HL-60/S4 (cell line): ENCODE measurements around the gene TMC3.

Experiments
- in situ Hi-C: fragments of 300-500 bp; cut with MboI; formaldehyde crosslinking; loops from 2 replicates; pipeline ENCODE4 v1.14.3; 2022; ENCODE audit warnings: low sequenced_read_pairs

TMC3 gene

DNA sequence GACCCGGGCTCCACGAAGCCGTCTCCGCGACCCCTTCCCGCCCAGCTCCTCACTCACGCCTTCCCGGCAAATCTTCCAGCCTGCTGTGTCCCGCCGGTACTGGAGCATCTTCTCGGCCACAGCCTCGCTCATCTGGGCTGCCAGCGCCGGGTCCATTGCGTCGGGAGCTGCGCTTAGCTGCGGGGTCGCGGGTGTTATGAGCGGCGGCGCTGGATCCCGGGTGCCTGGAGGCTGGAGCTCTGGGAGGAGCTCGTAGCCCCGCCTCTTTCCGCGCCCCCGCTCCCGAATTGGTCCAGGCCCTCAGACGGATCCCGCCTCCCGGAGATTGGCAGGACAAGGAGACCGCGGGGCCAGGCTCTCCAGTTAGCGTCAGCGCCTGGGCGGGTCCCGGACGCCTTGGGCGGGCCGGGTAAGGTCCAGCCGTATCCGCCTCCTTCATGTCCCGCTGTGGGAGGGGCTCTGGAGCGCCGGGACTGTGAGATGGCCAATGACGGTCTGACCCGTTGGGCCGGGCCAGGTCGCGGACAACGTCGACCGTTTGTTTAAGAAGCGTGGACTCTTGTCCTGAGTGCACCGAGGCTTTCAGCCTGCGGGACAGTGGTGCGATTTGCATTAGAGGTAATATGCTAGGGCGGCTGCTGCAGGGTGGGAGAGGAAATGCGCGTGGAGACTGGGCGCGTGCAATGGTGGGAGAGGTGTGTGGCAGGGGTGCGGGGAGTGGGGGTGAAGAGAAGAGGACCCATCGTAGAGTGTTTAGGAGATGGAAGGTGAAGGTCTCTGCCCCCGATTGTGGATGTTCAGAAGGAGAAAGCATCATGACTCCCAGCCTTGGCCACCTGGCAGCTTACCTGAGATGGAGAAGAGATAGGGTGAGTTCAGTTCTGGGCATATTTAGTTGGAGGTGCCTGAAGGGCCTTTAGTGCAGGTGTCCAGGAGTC lies 49.8 kb downstream of the TMC3 start, which contains the start of gene STARD5:
TSS of gene STARD5 (minus strand) at position 198 of the 938 bp plus-strand sequence. CDS start at position 156, 42 bp downstream.
- in situ Hi-C loops, result loop anchor here (25.0 kb wide), 1 partner anchor 1213 kb away; the partner anchor contains the start of gene RPS17

DNA sequence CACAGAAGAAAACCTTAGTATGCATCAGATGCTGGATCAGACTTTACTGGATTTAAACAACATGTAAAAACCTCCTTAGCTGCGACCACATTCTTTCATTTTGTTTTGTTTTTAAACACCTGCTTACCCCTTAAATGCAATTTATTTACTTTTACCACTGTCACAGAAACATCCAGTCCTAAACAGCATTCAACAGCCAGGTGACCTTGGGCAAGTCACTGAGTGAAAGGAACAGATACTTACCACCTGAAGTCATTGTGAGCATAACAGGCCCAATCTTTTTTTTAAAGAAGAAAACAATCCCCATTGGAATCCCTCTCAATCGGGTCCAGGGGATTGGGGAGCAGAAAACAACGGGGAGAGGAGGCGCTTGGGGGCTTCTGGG lies 50.5 kb downstream of the TMC3 start:
- in situ Hi-C loops, result loop anchor here (25.0 kb wide), 1 partner anchor 1214 kb away; the partner anchor contains the start of gene RPS17

- in situ Hi-C loops, result loop anchor here (25.0 kb wide), 1 partner anchor 1215 kb away; the partner anchor contains the start of gene RPS17
These were observed 51.2 kb downstream of the TMC3 start for GRCh38 chr15:81322676-81323253.

DNA sequence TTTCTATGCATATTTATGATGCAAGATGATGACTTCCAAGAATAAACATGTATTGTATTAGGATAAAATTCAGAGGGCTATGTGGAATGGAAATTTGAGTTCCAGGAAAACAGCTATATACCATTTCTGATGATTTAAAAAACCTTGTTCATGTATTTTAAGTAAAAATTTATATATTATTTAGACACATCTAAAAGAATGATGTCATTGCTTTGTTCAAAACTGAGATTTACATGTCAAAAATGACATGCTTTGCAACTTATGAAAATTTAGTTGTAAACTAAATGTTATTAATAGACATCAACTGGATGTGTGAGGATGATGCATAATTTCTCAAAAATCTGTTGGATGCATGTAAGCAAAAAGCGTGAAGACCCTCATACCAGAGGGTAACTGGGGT lies 52.3 kb downstream of the TMC3 start:
- in situ Hi-C loops, result loop anchor here (25.0 kb wide), 1 partner anchor 1216 kb away; the partner anchor contains the start of gene RPS17

DNA sequence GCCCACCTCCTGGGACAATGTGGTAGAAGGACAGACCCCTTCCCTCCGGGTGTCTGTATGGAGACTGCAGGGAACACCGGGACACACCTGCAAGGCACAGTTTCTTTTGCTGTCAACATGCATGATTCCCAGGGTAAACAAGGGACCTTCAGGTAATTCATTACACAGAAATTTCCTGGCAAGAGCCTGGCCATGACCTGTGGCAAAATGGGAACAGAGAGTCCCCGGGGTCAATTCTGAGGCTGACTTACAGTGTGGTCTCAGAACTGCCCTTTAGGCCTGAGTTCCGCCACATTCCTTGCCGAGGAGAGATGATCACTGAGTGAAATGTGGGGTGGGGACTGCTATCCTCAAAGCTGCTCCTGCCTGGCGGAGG lies 56.4 kb downstream of the TMC3 start:
- in situ Hi-C loops, result loop anchor here (25.0 kb wide), 1 partner anchor 1220 kb away; the partner anchor contains the start of gene RPS17

DNA sequence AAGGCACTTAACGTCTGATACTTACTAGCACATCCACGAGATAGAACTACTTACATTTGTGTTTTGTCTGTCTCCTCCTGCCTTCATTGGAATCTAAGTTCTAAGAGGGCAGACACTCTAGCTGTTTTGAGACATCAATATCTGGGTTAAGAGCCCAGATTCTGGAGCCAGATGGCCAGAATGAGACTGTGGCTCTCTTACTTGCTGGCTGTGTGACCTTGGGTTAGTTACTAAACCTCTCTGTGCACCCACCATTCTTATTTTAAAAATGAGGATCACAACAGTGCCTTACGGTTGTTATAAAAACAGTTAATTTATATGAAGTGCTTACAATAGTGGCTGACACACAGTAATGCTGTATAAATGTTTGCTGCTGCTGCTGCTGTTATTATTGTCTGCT lies 57.7 kb downstream of the TMC3 start:
- in situ Hi-C loops, result loop anchor here (25.0 kb wide), 1 partner anchor 1221 kb away; the partner anchor contains the start of gene RPS17

GRCh38 chr15:81315452-81316175 lies 58.4 kb downstream of the TMC3 start:
- in situ Hi-C loops, result loop anchor here (25.0 kb wide), 1 partner anchor 1222 kb away; the partner anchor contains the start of gene RPS17

GRCh38 chr15:81314378-81314777 lies 59.6 kb downstream of the TMC3 start:
- in situ Hi-C loops, result loop anchor here (25.0 kb wide), 1 partner anchor 1223 kb away; the partner anchor contains the start of gene RPS17

DNA sequence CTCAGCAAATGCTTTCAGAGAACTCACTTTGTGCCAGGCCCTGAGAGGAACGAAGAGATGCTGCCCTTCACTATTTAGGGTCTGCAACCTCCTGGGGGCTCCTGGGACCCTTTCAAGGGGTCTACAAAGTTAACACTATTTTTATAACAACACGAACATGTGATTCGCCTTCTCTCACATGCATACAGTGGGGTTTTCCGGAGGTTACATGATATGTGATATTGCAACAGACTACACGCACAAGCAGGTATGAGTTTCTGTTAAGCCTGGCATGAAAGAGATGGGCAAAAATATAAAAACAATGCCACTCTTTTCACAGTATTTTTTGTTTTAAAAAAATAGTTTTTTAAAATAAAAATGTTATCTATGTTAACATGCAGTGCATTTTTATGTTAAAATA lies 60.3 kb downstream of the TMC3 start:
- in situ Hi-C loops, result loop anchor here (25.0 kb wide), 1 partner anchor 1224 kb away; the partner anchor contains the start of gene RPS17

- in situ Hi-C loops, result loop anchor here (25.0 kb wide), 1 partner anchor 1224 kb away; the partner anchor contains the start of gene RPS17
These were observed 61.0 kb downstream of the TMC3 start for GRCh38 chr15:81312790-81313543.

DNA sequence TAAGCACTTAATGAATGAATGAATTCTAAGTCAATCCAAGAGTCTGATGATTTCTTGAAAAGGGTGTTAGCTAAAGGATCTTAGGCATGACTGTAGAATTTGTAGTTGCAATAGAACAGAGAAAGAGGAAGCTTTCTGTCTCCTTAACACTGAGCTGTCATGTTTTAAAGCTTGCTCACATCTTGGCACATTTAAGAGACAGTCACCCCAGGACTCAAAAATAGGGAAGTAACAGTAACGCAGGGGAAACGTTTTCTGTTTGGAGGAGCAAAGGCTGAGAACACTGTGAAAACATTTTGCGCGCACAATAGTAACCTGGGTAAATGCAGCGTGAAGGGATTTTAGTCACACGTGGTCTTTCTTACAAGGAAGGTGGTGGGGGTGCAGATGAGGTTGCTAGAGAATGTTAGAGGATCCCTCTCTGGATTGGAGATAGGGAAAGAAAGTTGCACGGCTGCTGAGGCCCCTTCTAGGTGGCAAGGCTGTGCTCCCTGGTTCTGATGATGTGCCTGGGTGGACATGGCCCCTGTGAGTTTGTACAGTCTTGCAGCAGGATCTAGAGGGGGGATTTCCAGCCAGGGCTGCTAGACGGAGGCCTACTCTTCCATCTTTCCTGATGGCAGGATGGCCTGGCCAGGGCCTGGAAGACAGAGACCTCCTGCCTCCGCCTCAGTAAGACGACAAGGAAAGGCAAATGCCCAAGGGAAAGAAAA lies 62.1 kb downstream of the TMC3 start:
- in situ Hi-C loops, result loop anchor here (25.0 kb wide), 1 partner anchor 1225 kb away; the partner anchor contains the start of gene RPS17

GRCh38 chr15:81310480-81310879 lies 63.5 kb downstream of the TMC3 start:
- in situ Hi-C loops, result loop anchor here (25.0 kb wide), 1 partner anchor 1227 kb away; the partner anchor contains the start of gene RPS17

DNA sequence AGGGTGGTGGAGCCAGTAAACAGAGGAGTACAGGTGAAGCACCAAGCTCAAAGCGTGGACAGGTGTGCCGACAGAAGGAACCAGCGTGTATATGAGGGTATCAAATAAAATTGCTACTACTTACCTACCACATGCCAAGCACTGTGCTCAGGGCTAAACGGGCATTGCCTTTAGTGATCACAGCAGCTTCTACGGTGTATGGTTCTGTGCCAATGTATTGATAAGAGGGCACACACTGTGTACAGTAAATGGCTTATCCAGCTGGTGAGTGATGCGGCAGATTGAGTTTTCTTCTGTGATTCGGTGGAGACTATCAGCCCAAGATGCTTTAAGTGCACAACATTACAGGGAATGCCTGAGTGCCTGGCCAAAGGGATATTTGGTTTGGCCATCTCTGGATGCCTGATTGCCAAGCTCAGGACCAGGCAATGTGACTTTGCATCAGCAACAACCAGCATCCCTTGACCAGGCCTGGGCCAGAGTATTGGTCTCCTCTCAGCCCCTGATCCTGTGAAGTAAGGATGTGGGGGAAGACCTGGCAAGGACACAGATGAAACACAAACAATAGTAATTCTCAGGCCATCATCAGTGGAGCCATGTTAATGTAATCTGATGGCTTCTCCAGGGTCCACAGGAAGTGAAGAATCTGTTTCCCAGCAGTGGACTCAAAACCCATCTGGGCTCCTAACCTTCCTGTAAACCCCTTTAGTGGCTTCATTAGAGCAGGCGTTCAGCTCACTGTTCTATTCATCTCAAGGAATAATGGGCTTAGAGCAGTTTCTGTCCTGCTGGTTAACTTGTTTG lies 64.2 kb downstream of the TMC3 start:
- in situ Hi-C loops, result loop anchor here (25.0 kb wide), 1 partner anchor 1227 kb away; the partner anchor contains the start of gene RPS17

DNA sequence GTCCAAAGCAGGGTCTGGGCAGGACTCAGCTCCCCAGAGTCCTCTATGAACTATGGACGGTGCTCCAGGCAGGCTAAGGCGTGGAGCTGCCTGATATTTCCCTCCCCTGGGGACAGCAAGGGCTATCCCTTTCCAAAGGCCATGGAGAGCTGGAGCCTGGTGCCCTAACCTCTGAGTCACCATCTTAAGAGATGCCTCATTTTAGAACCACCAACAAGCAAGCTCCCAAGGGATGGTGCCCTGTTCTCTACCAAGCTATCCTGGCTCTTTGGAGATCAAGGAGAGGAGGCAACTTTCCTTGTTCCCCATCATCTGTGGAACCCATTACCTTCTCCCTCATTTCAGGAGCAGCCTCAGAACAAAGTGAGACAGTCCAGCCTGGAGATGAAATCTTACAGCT lies 65.8 kb downstream of the TMC3 start:
- in situ Hi-C loops, result loop anchor here (25.0 kb wide), 1 partner anchor 1229 kb away; the partner anchor contains the start of gene RPS17

DNA sequence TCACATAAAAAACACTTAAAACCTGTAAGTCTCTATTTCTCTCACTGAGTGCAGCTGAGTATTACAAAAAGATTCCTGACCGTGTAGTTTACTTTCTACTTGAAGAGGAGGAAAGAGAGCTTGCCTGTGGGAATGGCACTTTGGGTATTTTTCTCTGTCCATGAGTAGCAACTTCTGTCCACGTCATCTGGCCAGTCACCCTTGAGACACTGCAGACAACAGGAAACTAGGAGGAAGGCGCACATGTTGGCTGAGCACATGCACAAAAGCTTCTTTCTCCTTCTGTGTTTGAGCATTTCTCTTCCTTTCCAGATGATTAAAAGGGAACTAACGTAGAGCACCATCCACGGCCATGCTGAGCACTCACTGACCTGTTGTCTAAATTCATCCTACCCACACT lies 69.8 kb downstream of the TMC3 start:
- in situ Hi-C loops, result loop anchor here (25.0 kb wide), 1 partner anchor 1233 kb away; the partner anchor contains the start of gene RPS17

DNA sequence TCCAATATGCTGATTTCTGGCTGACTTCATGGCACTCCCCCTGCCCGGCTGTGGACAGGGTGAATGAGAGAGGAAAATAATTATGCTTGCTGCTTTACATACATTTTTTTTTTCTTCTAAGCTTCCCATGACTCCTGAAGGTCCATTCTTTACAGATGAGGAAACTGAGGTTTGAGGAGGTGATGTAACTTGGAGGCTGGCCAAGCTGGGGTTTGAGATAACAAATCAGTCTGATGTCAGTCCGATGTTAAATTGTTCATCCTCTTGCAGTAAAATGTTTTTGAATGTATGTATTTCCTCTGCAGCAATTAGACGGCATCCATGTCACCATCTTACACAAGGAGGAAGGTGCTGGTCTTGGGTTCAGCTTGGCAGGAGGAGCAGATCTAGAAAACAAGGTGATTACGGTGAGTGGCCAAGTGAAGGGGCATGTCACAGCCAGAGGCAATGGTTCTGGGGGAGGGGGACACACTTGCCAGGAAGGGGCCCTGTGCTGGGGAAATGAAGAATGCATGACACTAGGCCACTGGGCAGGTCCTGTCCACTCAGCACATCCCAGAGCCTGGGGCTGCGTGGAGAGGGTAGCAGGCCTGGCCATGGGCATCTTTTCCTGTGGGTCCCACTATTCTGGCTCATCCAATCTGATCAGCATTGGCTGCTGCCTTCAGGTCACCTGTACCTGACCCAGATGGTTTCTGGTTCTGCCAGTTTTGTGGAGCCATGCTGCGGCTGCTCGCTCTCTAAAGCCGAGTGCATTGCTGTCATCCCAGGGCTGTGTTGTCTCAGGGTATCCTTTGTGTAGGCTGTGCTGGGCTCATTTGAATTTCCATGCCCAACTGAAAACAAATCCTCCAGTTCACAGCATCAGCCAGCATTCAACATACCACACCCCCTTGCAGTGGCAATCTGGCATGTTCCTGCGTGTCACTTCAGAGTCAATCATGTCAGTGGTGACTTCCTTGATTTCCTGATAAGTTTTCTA lies 70.5 kb downstream of the TMC3 start:
- in situ Hi-C loops, result loop anchor here (25.0 kb wide), 1 partner anchor 1234 kb away; the partner anchor contains the start of gene RPS17

GRCh38 chr15:81302701-81303109 lies 71.3 kb downstream of the TMC3 start:
- in situ Hi-C loops, result loop anchor here (25.0 kb wide), 1 partner anchor 1235 kb away; the partner anchor contains the start of gene RPS17
